AG20443 (cell line): Measurements from ENCODE around the gene ZXDA.
"Not testable (repeated sequence)": the region's sequence is repeated elsewhere in the genome, so short reads cannot be mapped to it uniquely, and the experiment has no call there.

Experiments
- DNase-seq: peaks from one replicate; pipeline ENCODE4 v3.0.0; 2012; ENCODE audit warnings: low spot score, mixed read lengths

The ZXDA gene

GRCh38 chrX:57910287-57910912 lies at the start of gene ZXDA:
Gene ZXDA (minus strand): TSS chrX:57910458. CDS start chrX:57910420, 38 bp downstream.
- DNase-seq = not testable (repeated sequence)

- no peak for DNase-seq
These were observed 42.0 kb upstream of the ZXDA start for GRCh38 chrX:57952320-57952678.

GRCh38 chrX:57951666-57952319 lies 41.5 kb upstream of the ZXDA start:
- no peak for DNase-seq

- no peak for DNase-seq
These were observed 23.1 kb upstream of the ZXDA start for GRCh38 chrX:57933321-57933720.

- no peak for DNase-seq
These were observed 22.0 kb upstream of the ZXDA start for GRCh38 chrX:57932266-57932665.

- no peak for DNase-seq
These were observed 19.8 kb upstream of the ZXDA start for GRCh38 chrX:57930051-57930450.

- peak; percentile 18 for DNase-seq
These were observed 19.1 kb upstream of the ZXDA start for GRCh38 chrX:57929373-57929772.

- no peak for DNase-seq
These were observed 15.5 kb upstream of the ZXDA start for GRCh38 chrX:57925806-57926205.

- DNase-seq = peak; percentile 12
These were observed 8.6 kb upstream of the ZXDA start for GRCh38 chrX:57918750-57919436.

- no peak for DNase-seq
These were observed 5.4 kb upstream of the ZXDA start for GRCh38 chrX:57915680-57916079.

- DNase-seq = not testable (repeated sequence)
These were observed 517 bp downstream of the ZXDA start for GRCh38 chrX:57909595-57910286.

- not testable (repeated sequence) for DNase-seq
These were observed 1.2 kb downstream of the ZXDA start for GRCh38 chrX:57908972-57909594.

- peak; percentile 21 for DNase-seq
These were observed 3.5 kb downstream of the ZXDA start for GRCh38 chrX:57906790-57907189.

- DNase-seq = no peak
These were observed 5.1 kb downstream of the ZXDA start for GRCh38 chrX:57905141-57905540.

GRCh38 chrX:57904176-57904880 lies 5.9 kb downstream of the ZXDA start:
- DNase-seq = no peak

- DNase-seq = no peak
These were observed 7.6 kb downstream of the ZXDA start for GRCh38 chrX:57902633-57903032.

GRCh38 chrX:57901466-57901865 lies 8.8 kb downstream of the ZXDA start:
- no peak for DNase-seq

- peak; percentile 13 for DNase-seq
These were observed 9.3 kb downstream of the ZXDA start for GRCh38 chrX:57900975-57901374.

- DNase-seq = no peak
These were observed 10.4 kb downstream of the ZXDA start for GRCh38 chrX:57899906-57900305.

GRCh38 chrX:57899064-57899463 lies 11.2 kb downstream of the ZXDA start:
- no peak for DNase-seq

GRCh38 chrX:57871463-57871862 lies 38.8 kb downstream of the ZXDA start:
- DNase-seq = no peak
